NCI-H510A (cell line): ENCODE data around the gene GTF2A1.
"Not testable (repeated sequence)": the region's sequence is repeated elsewhere in the genome, so short reads cannot be mapped to it uniquely, and the experiment has no call there.

ENCODE experiments used
- DNase-seq: peaks from one replicate; lab custom pipeline; 2025; lab: John Stamatoyannopoulos, UW

Gene GTF2A1

GRCh38 chr14:81231540-81231939 is 10.8 kb upstream of the GTF2A1 start:
- DNase-seq: no peak

GRCh38 chr14:81224222-81224621 is 3.5 kb upstream of the GTF2A1 start:
- DNase-seq: no peak

GRCh38 chr14:81223788-81224187 is 3.0 kb upstream of the GTF2A1 start:
- not testable (repeated sequence) for DNase-seq

- no peak for DNase-seq
These were observed 1.9 kb upstream of the GTF2A1 start for GRCh38 chr14:81222691-81223090.

GRCh38 chr14:81222126-81222525 is 1.4 kb upstream of the GTF2A1 start:
- DNase-seq: no peak

- no peak for DNase-seq
These were observed 882 bp upstream of the GTF2A1 start for GRCh38 chr14:81221579-81222102.

GRCh38 chr14:81220580-81220829 is 254 bp downstream of the GTF2A1 start:
- no peak for DNase-seq

- peak; percentile 4 for DNase-seq
These were observed 790 bp downstream of the GTF2A1 start for GRCh38 chr14:81219759-81220579.

- peak; percentile 95 for DNase-seq
These were observed 1.5 kb downstream of the GTF2A1 start for GRCh38 chr14:81219210-81219758.

GRCh38 chr14:81211844-81212243 is 8.9 kb downstream of the GTF2A1 start:
- DNase-seq: no peak

GRCh38 chr14:81209167-81209836 is 11.5 kb downstream of the GTF2A1 start:
- DNase-seq: no peak

GRCh38 chr14:81208489-81208888 is 12.3 kb downstream of the GTF2A1 start:
- DNase-seq: no peak

GRCh38 chr14:81206115-81206514 is 14.6 kb downstream of the GTF2A1 start:
- DNase-seq: no peak

- DNase-seq: no peak
These were observed 15.1 kb downstream of the GTF2A1 start for GRCh38 chr14:81205639-81206038.

- no peak for DNase-seq
These were observed 20.7 kb downstream of the GTF2A1 start for GRCh38 chr14:81200054-81200453.

GRCh38 chr14:81199084-81199483 is 21.7 kb downstream of the GTF2A1 start:
- no peak for DNase-seq

GRCh38 chr14:81198651-81199050 is 22.1 kb downstream of the GTF2A1 start:
- DNase-seq: no peak

- no peak for DNase-seq
These were observed 26.7 kb downstream of the GTF2A1 start for GRCh38 chr14:81193924-81194633.

- DNase-seq: no peak
These were observed 28.2 kb downstream of the GTF2A1 start for GRCh38 chr14:81192594-81192993.

- no peak for DNase-seq
These were observed 32.8 kb downstream of the GTF2A1 start for GRCh38 chr14:81187832-81188522.

GRCh38 chr14:81179631-81180030 is 41.1 kb downstream of the GTF2A1 start:
- DNase-seq: no peak

- no peak for DNase-seq
These were observed 42.7 kb downstream of the GTF2A1 start for GRCh38 chr14:81178063-81178462.
